Progenitor cell of endocrine pancreas (in vitro differentiated cells): ENCODE data around the gene TC2N. TPM values are rescaled to one million over a fixed set of nuclear protein-coding genes. Genes with fewer than 3 reads are reported as not detected.

Experiments used
- DNase-seq: peaks from one replicate; pipeline ENCODE4 v3.0.0; 2021; ENCODE audit warnings: low spot score; ENCODE audit not compliant: unreplicated experiment
- H3K27ac Mint-ChIP-seq: 2 replicates; pipeline ENCODE4 v1.8.0; 2021; ENCODE audit warnings: mild to moderate bottlenecking, moderate library complexity, mixed read lengths
- H3K27me3 Mint-ChIP-seq: 2 replicates; pipeline ENCODE4 v1.8.0; 2021; ENCODE audit warnings: mixed read lengths
- H3K36me3 Mint-ChIP-seq: 2 replicates; pipeline ENCODE4 v1.8.0; 2022; ENCODE audit warnings: mixed read lengths; ENCODE audit not compliant: insufficient read depth
- H3K4me1 Mint-ChIP-seq: 2 replicates; pipeline ENCODE4 v1.8.0; 2021; ENCODE audit warnings: low read depth, mixed read lengths
- H3K4me3 Mint-ChIP-seq: 2 replicates; pipeline ENCODE4 v1.8.0; 2021; ENCODE audit warnings: low read depth, mild to moderate bottlenecking, moderate library complexity, mixed read lengths
- H3K9me3 Mint-ChIP-seq: 2 replicates; pipeline ENCODE4 v1.8.0; 2021; ENCODE audit warnings: low read depth, mixed read lengths
- total RNA-seq: library from RNA; stranded (reverse); gene quantifications from 2 replicates; pipeline ENCODE4 v1.2.1, GENCODE V29; 2021
- TF ChIP-seq, protein P1 (sequence below): fragments of 200-600 bp; sonication (generic); IDR thresholded peaks from one replicate; pipeline ENCODE4 v1.5.0; 2021; ENCODE audit warnings: antibody characterized with exemption, mild to moderate bottlenecking; ENCODE audit not compliant: unreplicated experiment

The TC2N gene
- total RNA-seq, 1 donor from 2014 or later, result 38.5 TPM

DNA sequence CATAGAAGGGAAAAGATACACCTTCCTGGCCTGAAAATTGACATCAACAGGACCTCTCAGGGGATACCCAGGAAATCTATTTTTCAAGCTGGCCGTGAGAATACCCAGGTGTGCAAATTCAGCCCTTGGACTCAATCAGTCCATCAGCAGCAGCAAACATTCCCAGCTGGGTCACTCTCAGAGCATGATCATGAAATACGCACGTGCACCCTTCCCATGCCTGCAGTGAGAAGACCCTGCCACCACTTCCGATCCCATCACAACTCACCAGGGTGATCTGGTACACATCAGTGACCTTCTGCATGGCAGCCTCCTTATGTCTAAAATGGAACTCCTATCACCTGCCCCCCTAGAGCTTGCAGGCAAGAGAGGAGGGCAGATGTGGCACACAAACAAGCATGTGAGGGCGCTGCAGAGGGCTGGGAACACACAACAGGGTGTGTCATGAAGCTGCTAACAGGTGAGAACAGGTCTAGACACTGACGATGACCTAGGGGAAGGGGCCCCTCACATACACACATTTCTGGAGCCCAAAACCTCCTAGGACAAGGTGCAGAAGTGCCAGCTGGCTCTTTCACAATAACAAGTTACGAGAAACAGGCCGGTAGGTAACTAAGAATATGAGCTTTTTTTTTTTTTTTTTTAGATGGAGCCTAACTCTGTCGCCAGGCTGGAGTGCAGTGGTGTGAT is 37.8 kb upstream of the TC2N start:
- Mint-ChIP-seq H3K4me1 (peaks cover 14% of the 10 kb centered on the region), H3K9me3 (peaks cover 3% of the 10 kb centered on the region), H3K27me3 (no peaks in the 10 kb centered on the region), H3K4me3 (no peak overlapping the region), H3K36me3 (no peaks in the 10 kb centered on the region), H3K27ac (peak overlapping the region; percentile 33)
- TF ChIP-seq, protein P1, sequence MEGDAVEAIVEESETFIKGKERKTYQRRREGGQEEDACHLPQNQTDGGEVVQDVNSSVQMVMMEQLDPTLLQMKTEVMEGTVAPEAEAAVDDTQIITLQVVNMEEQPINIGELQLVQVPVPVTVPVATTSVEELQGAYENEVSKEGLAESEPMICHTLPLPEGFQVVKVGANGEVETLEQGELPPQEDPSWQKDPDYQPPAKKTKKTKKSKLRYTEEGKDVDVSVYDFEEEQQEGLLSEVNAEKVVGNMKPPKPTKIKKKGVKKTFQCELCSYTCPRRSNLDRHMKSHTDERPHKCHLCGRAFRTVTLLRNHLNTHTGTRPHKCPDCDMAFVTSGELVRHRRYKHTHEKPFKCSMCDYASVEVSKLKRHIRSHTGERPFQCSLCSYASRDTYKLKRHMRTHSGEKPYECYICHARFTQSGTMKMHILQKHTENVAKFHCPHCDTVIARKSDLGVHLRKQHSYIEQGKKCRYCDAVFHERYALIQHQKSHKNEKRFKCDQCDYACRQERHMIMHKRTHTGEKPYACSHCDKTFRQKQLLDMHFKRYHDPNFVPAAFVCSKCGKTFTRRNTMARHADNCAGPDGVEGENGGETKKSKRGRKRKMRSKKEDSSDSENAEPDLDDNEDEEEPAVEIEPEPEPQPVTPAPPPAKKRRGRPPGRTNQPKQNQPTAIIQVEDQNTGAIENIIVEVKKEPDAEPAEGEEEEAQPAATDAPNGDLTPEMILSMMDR, result no peak
- no peak for DNase-seq

DNA sequence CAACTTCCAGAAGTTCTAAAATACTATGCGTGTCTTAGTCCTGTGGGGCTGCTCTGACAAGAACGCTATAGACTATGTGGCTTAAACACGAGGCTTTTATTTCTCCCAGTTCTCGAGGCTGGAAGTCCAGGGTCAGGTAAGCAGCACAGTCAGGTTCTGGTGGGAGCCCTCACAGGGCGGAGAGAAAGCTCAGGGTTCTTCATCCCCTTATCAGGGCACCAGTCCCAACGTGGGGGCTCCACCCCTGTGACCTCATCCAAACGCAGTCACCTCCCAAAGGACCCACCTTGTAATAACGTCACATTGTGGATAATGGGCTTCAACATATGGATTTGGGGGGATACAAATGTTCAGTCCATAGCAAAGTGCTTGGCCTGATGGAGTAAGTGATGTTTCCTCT is 37.1 kb upstream of the TC2N start:
- Mint-ChIP-seq H3K27me3 (no peaks in the 10 kb centered on the region), H3K4me1 (peaks cover 14% of the 10 kb centered on the region), H3K27ac (peak overlapping the region; percentile 33), H3K36me3 (no peaks in the 10 kb centered on the region), H3K4me3 (no peak overlapping the region), H3K9me3 (peaks cover 3% of the 10 kb centered on the region)
- TF ChIP-seq, protein P1, result no peak
- no peak for DNase-seq

DNA sequence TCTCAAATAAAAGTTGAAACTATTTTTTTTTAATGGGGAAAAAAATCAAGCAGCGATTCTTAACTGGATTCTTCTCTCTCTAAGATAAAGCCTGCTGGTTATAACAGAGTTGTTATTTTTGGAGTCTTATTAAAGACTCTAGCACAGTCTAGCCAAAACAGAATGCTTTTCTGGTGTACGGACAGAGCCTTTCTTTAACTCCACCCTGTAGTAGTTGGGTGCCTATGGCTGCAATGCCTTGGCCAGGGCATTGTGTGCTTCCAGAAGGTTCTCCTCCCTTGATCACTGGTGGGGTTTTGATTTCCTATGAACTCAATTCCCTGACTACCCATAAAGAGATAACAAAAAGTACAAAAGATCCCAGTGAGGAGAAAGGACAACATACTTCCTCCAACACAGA is 35.7 kb upstream of the TC2N start:
- no peak overlapping the region for H3K4me3 Mint-ChIP-seq
- no peaks in the 10 kb centered on the region for H3K27me3 Mint-ChIP-seq
- peaks cover 18% of the 10 kb centered on the region for H3K4me1 Mint-ChIP-seq
- DNase-seq, result no peak
- peaks cover 3% of the 10 kb centered on the region for H3K9me3 Mint-ChIP-seq
- TF ChIP-seq, protein P1, result no peak
- H3K36me3 Mint-ChIP-seq, result no peaks in the 10 kb centered on the region
- no peak overlapping the region for H3K27ac Mint-ChIP-seq

DNA sequence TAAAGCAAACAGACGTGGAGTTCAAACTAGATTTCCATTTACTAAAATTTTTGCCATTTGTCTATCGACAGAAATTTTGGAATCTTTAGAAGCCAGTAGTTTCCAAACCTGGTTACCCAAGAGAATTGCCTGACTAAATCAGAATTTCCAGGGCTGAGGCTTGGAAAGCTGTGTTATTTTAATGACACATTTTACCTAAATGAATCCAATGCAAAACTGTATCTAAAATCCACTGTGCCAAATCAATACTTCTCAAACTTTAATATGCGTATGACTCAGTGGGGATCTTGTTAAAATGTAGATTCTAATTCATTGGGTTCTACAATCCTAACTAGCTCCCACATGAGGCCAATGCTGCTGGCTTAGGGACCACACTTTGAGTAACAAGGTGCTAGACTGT is 35.0 kb upstream of the TC2N start:
- Mint-ChIP-seq H3K4me1 (peaks cover 21% of the 10 kb centered on the region), H3K27ac (no peak overlapping the region), H3K9me3 (peaks cover 3% of the 10 kb centered on the region), H3K4me3 (no peak overlapping the region), H3K27me3 (no peaks in the 10 kb centered on the region), H3K36me3 (no peaks in the 10 kb centered on the region)
- TF ChIP-seq, protein P1, result no peak
- DNase-seq, result no peak

DNA sequence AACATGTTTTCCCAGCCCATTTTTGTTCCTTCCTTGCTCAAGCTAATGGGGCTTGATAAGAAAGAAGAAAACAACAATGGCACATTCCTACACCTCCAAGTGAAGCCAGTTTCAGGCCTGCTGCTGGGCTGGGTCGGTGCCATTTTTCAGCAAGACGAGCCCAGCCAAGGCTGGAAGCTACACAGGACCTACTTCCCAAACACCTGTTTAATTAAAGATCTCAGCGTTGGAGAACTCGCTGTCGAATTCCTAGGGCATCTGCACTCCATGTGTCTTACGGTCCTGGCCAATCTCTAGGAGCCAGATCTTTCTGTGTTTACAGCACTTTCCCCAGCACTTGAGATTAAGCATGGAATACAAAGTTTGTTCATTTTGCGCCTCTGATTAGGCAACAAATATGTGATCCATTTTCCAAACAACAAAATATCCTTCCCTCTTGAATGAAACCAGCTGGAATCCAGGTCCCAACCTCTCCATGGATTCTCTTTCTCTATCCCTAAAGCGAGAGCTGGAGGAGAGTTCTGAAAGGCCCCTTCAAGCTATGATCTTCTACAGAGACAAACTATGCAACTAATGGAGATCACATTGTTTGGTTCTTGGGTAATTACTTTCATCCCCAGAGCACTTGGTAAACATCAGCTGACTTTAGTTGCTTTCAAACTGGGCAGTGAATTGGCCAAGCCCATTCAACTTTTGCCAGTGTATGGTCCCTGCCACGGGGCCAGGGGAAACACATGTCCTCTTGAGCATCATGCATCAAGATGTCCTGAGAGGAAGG is 34.3 kb upstream of the TC2N start:
- DNase-seq, result no peak
- Mint-ChIP-seq H3K27ac (no peak overlapping the region), H3K36me3 (no peaks in the 10 kb centered on the region), H3K4me1 (peaks cover 28% of the 10 kb centered on the region), H3K4me3 (no peak overlapping the region), H3K27me3 (no peaks in the 10 kb centered on the region), H3K9me3 (no peaks in the 10 kb centered on the region)
- TF ChIP-seq, protein P1, result no peak
